ENCODE data around the gene PLA2G2C.

Gene PLA2G2C

GRCh38 chr1:20183035-20183434 is 3.3 kb downstream of the PLA2G2C start:
- no peak for DNase-seq

GRCh38 chr1:20182415-20182814 is 3.9 kb downstream of the PLA2G2C start:
- DNase-seq: no peak

- no peak for DNase-seq
These were observed 5.5 kb downstream of the PLA2G2C start for GRCh38 chr1:20180844-20181207.

- no peak for DNase-seq
These were observed 6.0 kb downstream of the PLA2G2C start for GRCh38 chr1:20180129-20180843.

GRCh38 chr1:20179371-20180128 is 6.8 kb downstream of the PLA2G2C start:
- no peak for DNase-seq

- no peak for DNase-seq
These were observed 7.5 kb downstream of the PLA2G2C start for GRCh38 chr1:20178634-20179370.

- DNase-seq: no peak
These were observed 11.2 kb downstream of the PLA2G2C start for GRCh38 chr1:20174937-20175666.

- no peak for DNase-seq
These were observed 14.2 kb downstream of the PLA2G2C start for GRCh38 chr1:20172033-20172590.

GRCh38 chr1:20169932-20170331 is 16.4 kb downstream of the PLA2G2C start:
- DNase-seq: no peak

- DNase-seq: no peak
These were observed 17.5 kb downstream of the PLA2G2C start for GRCh38 chr1:20168564-20169491.

- DNase-seq: no peak
These were observed 19.2 kb downstream of the PLA2G2C start for GRCh38 chr1:20167126-20167525.

- DNase-seq: no peak
These were observed 20.3 kb downstream of the PLA2G2C start for GRCh38 chr1:20166051-20166450.

GRCh38 chr1:20165522-20165951 is 20.8 kb downstream of the PLA2G2C start:
- DNase-seq: no peak

GRCh38 chr1:20164694-20165202 is 21.6 kb downstream of the PLA2G2C start:
- DNase-seq: no peak

- DNase-seq: no peak
These were observed 26.3 kb downstream of the PLA2G2C start for GRCh38 chr1:20160034-20160433.

GRCh38 chr1:20158358-20159070 is 27.8 kb downstream of the PLA2G2C start:
- no peak for DNase-seq

GRCh38 chr1:20154301-20154831 is 32.0 kb downstream of the PLA2G2C start:
- no peak for DNase-seq

- DNase-seq: no peak
These were observed 33.3 kb downstream of the PLA2G2C start for GRCh38 chr1:20153000-20153418.

- no peak for DNase-seq
These were observed 33.8 kb downstream of the PLA2G2C start for GRCh38 chr1:20152599-20152930.

GRCh38 chr1:20151906-20152598 is 34.3 kb downstream of the PLA2G2C start:
- DNase-seq: peak; percentile 71
